HG03108 (cell line): ENCODE measurements around the gene CKMT1B.
"Not testable (repeated sequence)": the region's sequence is repeated elsewhere in the genome, so short reads cannot be mapped to it uniquely, and the experiment has no call there.

Experiments used
- ATAC-seq: cut with Tn5 transposase; IDR thresholded peaks from one replicate; pipeline ENCODE4 v1.9.1; 2021; ENCODE audit warnings: moderate library complexity; ENCODE audit not compliant: unreplicated experiment

The CKMT1B gene

GRCh38 chr15:43593328-43594190 lies at the start of gene CKMT1B:
TSS of gene CKMT1B (plus strand) at chr15:43594027. CDS start at chr15:43594219, 192 bp downstream.
- not testable (repeated sequence) for ATAC-seq

DNA sequence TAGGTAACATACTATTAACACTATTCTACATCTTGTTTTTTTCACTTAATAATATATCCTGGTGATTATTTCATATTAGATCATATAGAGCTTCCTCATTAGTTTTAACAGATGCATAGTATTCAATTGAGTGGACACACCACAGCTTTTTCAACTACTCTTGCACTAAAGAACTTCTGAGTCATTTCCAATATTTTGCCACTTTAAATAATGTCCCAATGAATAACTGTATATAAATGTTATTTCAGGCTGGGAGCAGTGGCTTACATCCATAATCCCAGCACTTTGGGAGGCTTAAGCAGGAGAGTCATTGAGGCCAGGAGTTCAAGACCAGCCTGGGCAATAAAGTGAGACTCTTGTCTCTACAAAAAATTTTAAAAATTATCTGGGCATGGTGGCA lies 49.6 kb upstream of the CKMT1B start:
- ATAC-seq: no peak

DNA sequence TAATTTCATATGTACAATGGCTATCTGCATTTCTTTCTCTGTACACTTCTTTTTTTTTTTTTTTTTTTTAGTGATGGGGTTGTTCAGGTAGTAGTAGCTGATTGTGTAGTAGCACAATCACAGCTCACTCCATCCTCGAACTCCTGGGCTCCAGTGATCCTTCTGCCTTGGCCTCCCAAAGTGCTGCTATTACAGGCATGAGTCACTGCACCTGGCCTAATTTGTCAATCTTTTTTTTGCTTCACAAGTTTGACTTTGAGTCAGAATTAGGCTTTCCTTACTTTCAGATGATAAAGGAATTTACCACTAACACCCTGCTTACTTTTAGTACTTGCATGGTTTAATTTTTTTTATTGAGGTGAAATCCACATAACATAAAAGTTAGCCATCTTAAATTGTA lies 48.4 kb upstream of the CKMT1B start:
- ATAC-seq: no peak

- no peak for ATAC-seq
These were observed 46.3 kb upstream of the CKMT1B start for GRCh38 chr15:43547539-43547938.

- no peak for ATAC-seq
These were observed 43.1 kb upstream of the CKMT1B start for GRCh38 chr15:43550527-43551363.

DNA sequence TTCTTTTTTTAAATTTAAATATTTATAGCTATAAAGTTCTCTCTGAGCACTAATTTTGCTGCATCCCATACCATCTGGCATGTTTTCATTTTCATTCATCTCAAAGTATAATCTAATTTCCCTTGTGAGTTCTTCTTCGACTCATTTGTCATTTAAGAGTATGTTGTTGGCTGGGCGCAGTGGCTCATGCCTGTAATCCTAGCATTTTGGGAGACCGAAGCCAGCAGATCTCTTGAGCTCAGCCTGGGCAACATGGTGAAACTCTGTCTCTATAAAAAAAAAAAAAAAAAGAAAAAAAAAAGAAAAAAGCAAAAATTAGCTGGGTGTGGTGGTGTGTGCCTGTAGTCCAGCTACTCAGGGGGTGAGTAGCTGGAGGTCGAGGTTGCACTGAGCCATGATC lies 41.6 kb upstream of the CKMT1B start:
- ATAC-seq: no peak

DNA sequence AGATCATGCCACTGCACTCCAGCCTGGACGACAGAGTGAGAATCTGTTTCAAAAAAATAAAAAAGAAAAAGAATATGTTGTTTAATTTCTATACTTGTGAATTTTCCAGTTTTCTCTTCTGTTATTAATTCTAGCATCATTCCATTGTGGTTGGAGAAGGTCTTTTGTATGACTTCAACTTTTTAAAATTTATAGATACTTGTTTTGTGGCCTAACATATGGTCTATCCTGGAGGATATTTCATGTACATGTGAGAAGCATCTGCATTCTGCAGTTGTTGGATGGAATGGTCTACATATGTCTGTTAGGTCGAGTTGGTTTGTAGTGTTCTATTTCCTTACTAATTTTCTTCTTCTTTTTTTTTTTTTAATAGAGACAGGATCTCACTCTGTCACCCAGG lies 40.8 kb upstream of the CKMT1B start:
- ATAC-seq: no peak

DNA sequence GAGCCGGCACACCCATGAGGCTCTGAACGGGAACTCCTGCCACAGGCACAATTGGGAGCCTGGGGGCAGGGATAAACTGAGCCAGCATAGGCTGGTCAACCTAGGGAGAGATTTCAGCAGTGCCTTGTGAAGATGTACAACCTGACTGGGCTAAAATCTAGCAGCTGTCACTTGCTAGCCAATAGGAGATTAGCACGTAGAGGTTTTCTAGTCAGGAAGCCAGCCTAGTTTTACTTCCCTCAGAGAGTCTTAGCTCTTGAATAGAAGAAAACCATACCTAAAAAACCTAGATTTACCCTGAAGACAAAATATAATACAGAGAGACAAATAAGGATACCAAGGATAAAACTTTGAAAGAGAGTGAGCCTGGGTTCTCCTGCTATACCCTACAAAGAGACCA lies 31.1 kb upstream of the CKMT1B start:
- not testable (repeated sequence) for ATAC-seq

- ATAC-seq: not testable (repeated sequence)
These were observed 30.0 kb upstream of the CKMT1B start for GRCh38 chr15:43563793-43564192.

DNA sequence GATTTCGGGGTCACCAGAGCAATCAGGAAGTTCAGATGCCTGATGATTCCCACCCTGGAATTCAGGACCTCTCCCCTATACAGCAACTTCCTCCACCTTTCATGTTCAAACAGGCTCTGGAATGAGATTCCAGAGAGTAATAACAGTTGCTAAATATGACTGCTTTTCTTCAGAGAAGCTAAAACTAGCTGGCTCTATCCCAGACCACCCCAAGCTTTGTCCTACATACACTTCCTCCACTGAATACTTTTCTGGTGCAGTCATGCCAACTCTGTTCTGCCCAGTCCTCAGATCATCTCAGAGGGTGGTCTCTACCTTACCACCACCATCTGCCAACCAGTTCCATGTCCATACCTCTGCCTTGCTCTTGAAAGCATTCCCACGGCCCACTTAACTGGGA lies 27.2 kb upstream of the CKMT1B start:
- not testable (repeated sequence) for ATAC-seq

DNA sequence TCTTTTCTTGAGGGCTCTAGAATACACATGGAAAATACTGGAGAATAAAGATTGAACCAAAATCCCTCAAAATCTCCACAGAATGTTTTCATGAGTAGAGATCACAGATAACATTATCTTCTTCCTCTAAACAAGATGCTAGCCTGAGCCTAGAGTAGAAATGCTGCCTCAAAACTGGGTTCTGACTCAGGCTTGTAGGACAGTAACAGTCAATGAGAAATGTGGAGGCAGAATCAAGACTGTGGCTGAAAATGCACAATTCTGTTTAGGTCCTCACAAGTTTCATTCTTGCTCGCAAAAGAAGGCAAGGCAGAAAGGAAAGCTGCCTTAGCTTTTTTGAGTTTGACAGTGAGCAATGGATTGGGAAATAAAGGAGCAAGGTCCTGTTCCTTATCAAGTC lies 19.2 kb upstream of the CKMT1B start:
- not testable (repeated sequence) for ATAC-seq

GRCh38 chr15:43589778-43590466 lies 3.9 kb upstream of the CKMT1B start, which contains the start of gene PPIP5K1:
TSS of gene PPIP5K1 (minus strand) at chr15:43590208. CDS start at chr15:43584504, 5,704 bp downstream.
- peak; percentile 92 for ATAC-seq

GRCh38 chr15:43592841-43593240 lies 986 bp upstream of the CKMT1B start:
- not testable (repeated sequence) for ATAC-seq

DNA sequence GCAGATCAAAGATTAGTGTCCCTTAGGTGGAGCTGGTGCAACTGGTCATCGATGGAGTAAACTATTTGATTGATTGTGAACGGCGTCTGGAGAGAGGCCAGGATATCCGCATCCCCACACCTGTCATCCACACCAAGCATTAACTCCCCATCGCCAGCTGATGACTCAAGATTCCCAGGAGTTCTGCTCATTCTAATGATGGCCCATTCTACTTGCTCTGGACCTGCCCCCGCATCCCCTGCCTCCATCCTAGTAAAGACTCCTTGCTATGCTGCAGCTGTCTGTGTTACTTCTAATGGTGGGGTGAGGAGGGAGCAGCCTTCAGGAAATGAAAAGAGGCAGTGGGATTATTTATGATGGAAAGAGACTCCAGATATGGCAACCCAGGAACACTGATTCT lies 5.3 kb downstream of the CKMT1B start:
- not testable (repeated sequence) for ATAC-seq

DNA sequence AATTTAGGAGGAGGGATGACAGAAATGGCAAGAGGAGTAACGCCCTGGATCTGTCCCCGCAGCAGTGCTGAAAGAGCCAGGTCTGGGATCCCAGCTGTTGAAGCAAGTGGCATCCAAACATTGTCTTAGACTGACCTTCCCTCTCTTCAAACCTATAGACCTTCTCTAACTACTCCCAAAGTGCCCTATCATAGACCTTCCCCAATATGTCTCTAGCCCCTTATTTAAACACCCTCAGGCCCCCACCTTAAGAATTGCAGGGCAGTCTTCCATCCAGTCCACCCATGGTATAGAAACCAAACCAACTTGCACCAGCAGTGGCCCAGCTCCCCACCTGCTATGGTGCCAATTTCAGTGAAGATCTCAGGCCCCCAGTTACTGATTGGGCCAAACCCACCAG lies 6.4 kb downstream of the CKMT1B start:
- not testable (repeated sequence) for ATAC-seq

DNA sequence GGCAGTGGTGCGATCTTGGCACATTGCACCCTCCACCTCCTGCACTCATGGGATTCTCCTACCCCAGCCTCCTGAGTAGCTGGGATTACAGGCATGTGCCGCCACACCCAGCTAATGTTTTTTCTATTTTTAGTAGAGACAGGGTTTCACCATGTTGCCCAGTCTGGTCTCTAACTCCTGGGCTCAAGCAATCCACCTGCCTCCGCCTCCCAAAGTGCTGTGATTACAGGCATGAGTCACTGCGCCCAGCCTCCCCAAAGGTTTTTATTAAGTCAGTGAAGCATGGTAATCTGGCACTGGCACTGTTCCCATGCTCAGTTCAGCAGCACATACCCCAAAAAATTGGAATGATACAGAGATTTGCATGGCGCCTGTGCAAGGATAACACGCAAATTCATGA lies 8.4 kb downstream of the CKMT1B start:
- ATAC-seq: not testable (repeated sequence)

- not testable (repeated sequence) for ATAC-seq
These were observed 23.9 kb downstream of the CKMT1B start for GRCh38 chr15:43617750-43618149.

DNA sequence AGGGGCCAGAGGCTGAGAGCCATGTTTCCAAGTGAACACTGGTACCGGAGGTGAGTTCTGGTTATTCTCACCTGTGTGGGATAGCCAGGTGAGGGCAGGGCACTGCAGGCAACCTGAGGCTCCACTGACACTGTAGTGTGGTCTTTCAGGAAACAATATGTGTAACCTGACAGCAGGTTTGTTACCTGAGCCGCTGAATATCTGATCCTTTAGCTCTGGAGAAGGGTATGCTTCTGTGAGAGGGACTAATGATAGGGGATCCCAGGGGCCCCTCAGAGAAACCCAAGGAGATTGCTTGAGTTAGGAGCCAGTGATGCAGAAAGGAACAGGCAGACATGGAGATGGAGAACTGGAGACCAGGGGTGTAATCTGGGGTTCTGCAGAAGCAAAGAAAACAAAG lies 24.9 kb downstream of the CKMT1B start, which contains the start of gene STRC:
STRC (minus strand) TSS at position 101 of the 400 bp plus-strand sequence; CDS start at position 23, 78 bp downstream.
- ATAC-seq: not testable (repeated sequence)

DNA sequence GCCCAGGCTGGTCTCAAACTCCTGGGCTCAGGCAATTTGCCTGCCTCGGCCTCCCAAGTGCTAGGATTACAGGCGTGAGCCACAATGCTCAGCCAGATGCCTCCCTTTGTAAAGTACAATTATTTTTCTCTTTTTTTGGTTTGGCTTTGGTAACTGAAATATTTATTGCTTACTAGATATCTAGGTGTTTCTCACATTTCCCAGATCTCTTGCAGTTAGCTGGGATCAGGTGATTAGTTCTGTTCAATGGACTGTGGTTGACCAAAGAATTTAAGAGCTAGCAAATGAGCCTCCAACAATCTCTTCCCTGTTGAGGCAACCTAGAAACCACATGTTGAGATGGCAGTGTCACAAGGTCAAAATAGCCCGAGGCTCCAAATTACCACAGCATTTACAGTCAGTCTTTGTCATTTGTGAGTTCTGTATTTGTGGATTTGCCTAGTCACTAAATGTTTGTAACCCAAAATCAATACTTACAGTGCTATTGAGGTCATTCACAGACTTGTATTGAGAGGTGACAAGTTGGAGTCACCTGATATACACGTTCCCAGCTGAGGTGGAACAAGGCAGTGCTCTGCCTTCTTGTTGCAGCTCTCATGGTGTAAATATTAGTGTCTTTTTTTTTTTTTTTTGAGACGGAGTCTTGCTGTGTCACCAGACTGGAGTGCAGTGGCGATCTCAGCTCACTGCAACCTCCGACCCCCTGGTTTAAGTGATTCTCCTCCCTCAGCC lies 28.4 kb downstream of the CKMT1B start:
- ATAC-seq: not testable (repeated sequence)

- no peak for ATAC-seq
These were observed 31.3 kb downstream of the CKMT1B start for GRCh38 chr15:43625106-43625505.
